Neural progenitor cell (in vitro differentiated cells): ENCODE measurements around the gene STAM. TPM values are rescaled to one million over a fixed set of nuclear protein-coding genes. Genes with fewer than 3 reads are reported as not detected.

ENCODE experiments used
- DNase-seq: peaks from one replicate; pipeline ENCODE4 v3.0.0-alpha.2; 2016; ENCODE audit warnings: low spot score
- H2AFZ ChIP-seq: fragments of 200-600 bp; sonication (generic); replicated peaks from 2 replicates; pipeline ENCODE4 v1.6.1; 2016; ENCODE audit warnings: antibody characterized with exemption
- H3F3A ChIP-seq: fragments of 200-600 bp; sonication (generic); 2 replicates; pipeline ENCODE4 v1.6.1; 2016; ENCODE audit warnings: antibody characterized with exemption, low read depth
- H3K27ac ChIP-seq: fragments of 200-600 bp; sonication (generic); 2 replicates; pipeline ENCODE4 v1.5.1; 2016; ENCODE audit warnings: mild to moderate bottlenecking
- H3K27me3 ChIP-seq: fragments of 200-600 bp; sonication (generic); 2 replicates; pipeline ENCODE4 v1.6.1; 2016; ENCODE audit warnings: mild to moderate bottlenecking, moderate library complexity
- H3K36me3 ChIP-seq: fragments of 200-600 bp; sonication (generic); 2 replicates; pipeline ENCODE4 v1.5.1; 2016
- H3K4me1 ChIP-seq: fragments of 200-600 bp; sonication (generic); 2 replicates; pipeline ENCODE4 v1.6.1; 2016; ENCODE audit warnings: mixed run types
- H3K4me2 ChIP-seq: fragments of 200-600 bp; sonication (generic); 2 replicates; pipeline ENCODE4 v1.6.1; 2016
- H3K4me3 ChIP-seq: fragments of 200-600 bp; sonication (generic); 2 replicates; pipeline ENCODE4 v1.5.1; 2016
- H3K79me2 ChIP-seq: fragments of 200-600 bp; sonication (generic); 2 replicates; pipeline ENCODE4 v1.6.1; 2016; ENCODE audit warnings: low read depth
- H3K9ac ChIP-seq: fragments of 200-600 bp; sonication (generic); 2 replicates; pipeline ENCODE4 v1.6.1; 2016
- H3K9me3 ChIP-seq: fragments of 200-600 bp; sonication (generic); 2 replicates; pipeline ENCODE4 v1.5.1; 2016; ENCODE audit warnings: low read depth
- H4K20me1 ChIP-seq: fragments of 200-600 bp; sonication (generic); 2 replicates; pipeline ENCODE4 v1.6.1; 2016; ENCODE audit warnings: low read depth
- H3K27ac Mint-ChIP-seq: 3 replicates; pipeline ENCODE4 v1.8.0; 2021; ENCODE audit warnings: mixed read lengths
- H3K27me3 Mint-ChIP-seq: 2 replicates; pipeline ENCODE4 v1.8.0; 2022; ENCODE audit warnings: low read depth, mild to moderate bottlenecking, inconsistent platforms, moderate library complexity, mixed read lengths; ENCODE audit not compliant: insufficient read depth
- H3K36me3 Mint-ChIP-seq: 3 replicates; pipeline ENCODE4 v1.8.0; 2021; ENCODE audit warnings: mixed read lengths
- H3K4me1 Mint-ChIP-seq: 3 replicates; pipeline ENCODE4 v1.8.0; 2021; ENCODE audit warnings: mixed read lengths
- H3K4me3 Mint-ChIP-seq: 3 replicates; pipeline ENCODE4 v1.8.0; 2021; ENCODE audit warnings: mild to moderate bottlenecking, moderate library complexity, mixed read lengths
- H3K9me3 Mint-ChIP-seq: 3 replicates; pipeline ENCODE4 v1.8.0; 2020; ENCODE audit warnings: mixed read lengths
- EZH2 ChIP-seq: fragments of 200-600 bp; sonication (generic); IDR thresholded peaks from 2 replicates; pipeline ENCODE4 v1.6.1; 2017; ENCODE audit warnings: antibody characterized with exemption, mild to moderate bottlenecking, moderate library complexity
- EZH2phosphoT487 ChIP-seq: fragments of 200-600 bp; sonication (generic); IDR thresholded peaks from 2 replicates; pipeline ENCODE4 v1.6.1; 2017; ENCODE audit warnings: antibody characterized with exemption
- total RNA-seq: library from RNA; depleted of rRNA; stranded (reverse); fragments of >200 nt; gene quantifications from 2 replicates; pipeline ENCODE4 v1.2.3, GENCODE V29; 2015; ENCODE audit warnings: low replicate concordance
- TF ChIP-seq, protein P1 (sequence below): fragments of 200-600 bp; sonication (generic); IDR thresholded peaks from 2 replicates; pipeline ENCODE4 v1.5.1; 2017; ENCODE audit warnings: antibody characterized with exemption, mild to moderate bottlenecking

STAM gene
- total RNA-seq, 1 donor from 2014 or later = 43.2 TPM

DNA sequence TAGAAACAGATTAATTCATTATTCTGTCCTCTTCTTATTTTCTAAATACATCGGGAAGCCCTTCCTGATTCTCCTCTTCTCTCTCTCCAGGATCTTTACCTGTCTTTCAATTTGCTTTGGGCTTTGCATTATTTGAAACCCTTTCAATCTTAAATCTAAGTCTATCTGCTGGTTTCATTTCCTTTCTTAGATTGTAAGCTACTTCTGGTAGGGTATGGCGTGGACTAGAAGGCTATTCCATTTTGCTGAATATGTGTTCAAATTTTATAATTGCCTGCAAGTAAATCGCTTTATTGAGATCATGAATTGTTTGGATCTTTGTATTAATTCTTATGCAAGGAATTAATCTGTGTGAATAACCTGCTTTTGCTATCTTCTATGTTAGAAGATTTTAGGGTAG lies 11.1 kb downstream of the STAM start:
- H3K9me3 ChIP-seq = peaks cover 6% of the 10 kb centered on the region
- peaks cover 54% of the 10 kb centered on the region for H3K9me3 Mint-ChIP-seq

DNA sequence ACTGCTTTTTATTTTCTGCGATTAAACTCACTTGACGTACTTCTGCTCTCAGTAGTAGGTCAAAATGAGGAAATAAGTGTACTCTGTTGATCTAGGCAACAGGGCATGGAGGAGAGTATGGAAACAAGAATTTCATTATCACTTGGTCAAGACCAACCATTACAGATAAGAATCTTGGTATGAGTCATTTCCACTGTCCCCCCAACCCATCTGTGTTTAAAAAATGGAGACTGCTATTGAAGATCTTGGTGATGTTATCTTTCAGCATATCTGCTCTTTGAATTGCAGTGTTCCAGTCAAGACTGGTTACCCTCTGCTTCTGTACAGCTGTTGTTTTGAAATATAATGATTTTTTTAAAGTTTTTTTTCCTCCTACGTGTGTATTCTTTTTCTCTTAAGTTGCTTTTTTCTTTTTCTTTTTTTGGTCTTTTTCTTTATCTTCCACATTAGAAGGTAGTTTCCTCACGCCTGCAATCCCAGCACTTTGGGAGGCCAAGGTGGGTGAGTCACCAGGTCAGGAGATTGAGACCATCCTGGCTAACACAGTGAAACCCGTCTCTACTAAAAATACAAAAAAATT lies 11.7 kb downstream of the STAM start:
- peaks cover 16% of the 10 kb centered on the region for H3K36me3 ChIP-seq
- H3K27me3 ChIP-seq = no peaks in the 10 kb centered on the region
- peaks cover 4% of the 10 kb centered on the region for H3K4me1 ChIP-seq
- no peak overlapping the region for H2AFZ ChIP-seq
- no peak overlapping the region for H3K27ac ChIP-seq
- peaks cover 97% of the 10 kb centered on the region for H3K79me2 ChIP-seq
- peaks cover 6% of the 10 kb centered on the region for H3K9me3 ChIP-seq
- H3K27me3 Mint-ChIP-seq = no peaks in the 10 kb centered on the region
- H3K4me3 Mint-ChIP-seq = no peak overlapping the region
- no peak overlapping the region for H3K4me3 ChIP-seq
- peaks cover 54% of the 10 kb centered on the region for H3K36me3 Mint-ChIP-seq
- H3K4me2 ChIP-seq = no peak overlapping the region
- no peaks in the 10 kb centered on the region for H3F3A ChIP-seq
- no peak overlapping the region for H3K27ac Mint-ChIP-seq
- no peak for DNase-seq
- peaks cover 6% of the 10 kb centered on the region for H4K20me1 ChIP-seq
- peaks cover 54% of the 10 kb centered on the region for H3K9me3 Mint-ChIP-seq
- peaks cover 4% of the 10 kb centered on the region for H3K4me1 Mint-ChIP-seq
- no peak overlapping the region for H3K9ac ChIP-seq
- no peak for TF ChIP-seq EZH2

More for the DNA sequence above, 11.1 kb downstream of the STAM start:
- Mint-ChIP-seq H3K4me1 (peaks cover 4% of the 10 kb centered on the region), H3K27me3 (no peaks in the 10 kb centered on the region), H3K4me3 (no peak overlapping the region), H3K27ac (no peak overlapping the region), H3K36me3 (peaks cover 59% of the 10 kb centered on the region)
- Histone ChIP-seq H3K36me3 (peaks cover 16% of the 10 kb centered on the region), H3K27ac (no peak overlapping the region), H3K4me1 (peaks cover 4% of the 10 kb centered on the region), H3K4me2 (no peak overlapping the region), H3K79me2 (peaks cover 98% of the 10 kb centered on the region), H2AFZ (no peak overlapping the region), H3K9ac (no peak overlapping the region), H4K20me1 (peaks cover 6% of the 10 kb centered on the region), H3K4me3 (no peak overlapping the region), H3F3A (no peaks in the 10 kb centered on the region), H3K27me3 (no peaks in the 10 kb centered on the region)
- DNase-seq = no peak
- TF ChIP-seq EZH2phosphoT487 (no peak), EZH2 (no peak)
- TF ChIP-seq, protein P1, sequence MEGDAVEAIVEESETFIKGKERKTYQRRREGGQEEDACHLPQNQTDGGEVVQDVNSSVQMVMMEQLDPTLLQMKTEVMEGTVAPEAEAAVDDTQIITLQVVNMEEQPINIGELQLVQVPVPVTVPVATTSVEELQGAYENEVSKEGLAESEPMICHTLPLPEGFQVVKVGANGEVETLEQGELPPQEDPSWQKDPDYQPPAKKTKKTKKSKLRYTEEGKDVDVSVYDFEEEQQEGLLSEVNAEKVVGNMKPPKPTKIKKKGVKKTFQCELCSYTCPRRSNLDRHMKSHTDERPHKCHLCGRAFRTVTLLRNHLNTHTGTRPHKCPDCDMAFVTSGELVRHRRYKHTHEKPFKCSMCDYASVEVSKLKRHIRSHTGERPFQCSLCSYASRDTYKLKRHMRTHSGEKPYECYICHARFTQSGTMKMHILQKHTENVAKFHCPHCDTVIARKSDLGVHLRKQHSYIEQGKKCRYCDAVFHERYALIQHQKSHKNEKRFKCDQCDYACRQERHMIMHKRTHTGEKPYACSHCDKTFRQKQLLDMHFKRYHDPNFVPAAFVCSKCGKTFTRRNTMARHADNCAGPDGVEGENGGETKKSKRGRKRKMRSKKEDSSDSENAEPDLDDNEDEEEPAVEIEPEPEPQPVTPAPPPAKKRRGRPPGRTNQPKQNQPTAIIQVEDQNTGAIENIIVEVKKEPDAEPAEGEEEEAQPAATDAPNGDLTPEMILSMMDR = no peak

DNA sequence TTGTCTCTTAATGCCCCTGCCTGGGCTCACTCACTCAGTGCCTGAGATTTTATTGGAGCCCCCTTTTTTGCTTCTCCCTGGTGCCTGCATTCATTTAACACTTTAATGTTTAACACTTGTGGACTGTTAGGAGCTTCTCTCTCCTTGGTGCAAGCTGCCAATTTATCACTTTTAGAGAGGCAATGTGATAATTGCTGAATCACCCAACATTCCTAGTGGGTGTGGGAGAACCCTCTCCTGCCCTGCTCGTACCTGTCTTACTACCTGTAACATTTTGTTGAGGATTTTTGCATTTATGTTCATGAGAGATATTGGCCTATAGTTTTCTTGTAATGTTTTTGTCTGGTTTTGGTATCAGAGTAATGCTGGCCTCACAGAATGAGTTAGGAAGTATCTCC lies 13.2 kb downstream of the STAM start:
- Histone ChIP-seq H3K9ac (no peak overlapping the region), H3K4me1 (no peaks in the 10 kb centered on the region), H3K4me3 (no peak overlapping the region), H4K20me1 (peaks cover 3% of the 10 kb centered on the region), H3K36me3 (peaks cover 15% of the 10 kb centered on the region), H3K4me2 (no peak overlapping the region), H2AFZ (no peak overlapping the region), H3K79me2 (peaks cover 88% of the 10 kb centered on the region), H3K9me3 (peaks cover 6% of the 10 kb centered on the region), H3F3A (no peaks in the 10 kb centered on the region), H3K27me3 (no peaks in the 10 kb centered on the region), H3K27ac (no peak overlapping the region)
- H3K36me3 Mint-ChIP-seq = peaks cover 44% of the 10 kb centered on the region
- peaks cover 45% of the 10 kb centered on the region for H3K9me3 Mint-ChIP-seq
- TF ChIP-seq, protein P1 = no peak
- TF ChIP-seq EZH2 (no peak), EZH2phosphoT487 (no peak)
- no peaks in the 10 kb centered on the region for H3K4me1 Mint-ChIP-seq
- H3K27me3 Mint-ChIP-seq = no peaks in the 10 kb centered on the region
- no peak overlapping the region for H3K4me3 Mint-ChIP-seq
- DNase-seq = no peak
- no peak overlapping the region for H3K27ac Mint-ChIP-seq

DNA sequence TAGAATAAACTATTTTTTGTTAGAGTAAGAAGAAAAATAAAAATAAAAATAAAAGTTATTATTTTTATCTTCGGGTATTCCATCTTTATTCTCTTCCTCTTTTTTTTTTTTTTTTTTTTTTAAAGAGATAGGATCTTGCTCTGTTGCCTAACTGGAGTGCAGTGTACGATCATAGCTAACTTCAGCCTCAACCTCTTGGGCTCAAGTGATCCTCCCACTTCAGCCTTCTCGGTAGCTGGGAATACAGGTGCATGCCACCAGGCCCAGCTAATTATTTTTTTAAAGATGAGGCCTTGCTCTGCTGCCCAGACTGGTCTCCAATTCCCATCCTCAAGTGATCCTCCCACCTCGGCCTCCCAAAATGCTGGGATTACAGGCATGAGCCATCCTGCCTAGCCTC lies 15.4 kb downstream of the STAM start:
- H3K9ac ChIP-seq = no peak overlapping the region
- no peak overlapping the region for H3K4me2 ChIP-seq
- no peak overlapping the region for H3K4me3 ChIP-seq
- TF ChIP-seq, protein P1 = no peak
- TF ChIP-seq EZH2 (no peak), EZH2phosphoT487 (no peak)
- Mint-ChIP-seq H3K27me3 (no peaks in the 10 kb centered on the region), H3K27ac (no peak overlapping the region), H3K9me3 (peaks cover 31% of the 10 kb centered on the region), H3K4me3 (no peak overlapping the region), H3K4me1 (no peaks in the 10 kb centered on the region), H3K36me3 (peaks cover 35% of the 10 kb centered on the region)
- H3K9me3 ChIP-seq = no peaks in the 10 kb centered on the region
- no peaks in the 10 kb centered on the region for H3K27me3 ChIP-seq
- no peak overlapping the region for H2AFZ ChIP-seq
- H3K79me2 ChIP-seq = peaks cover 85% of the 10 kb centered on the region
- no peak for DNase-seq
- H4K20me1 ChIP-seq = peaks cover 9% of the 10 kb centered on the region
- no peaks in the 10 kb centered on the region for H3F3A ChIP-seq
- H3K4me1 ChIP-seq = no peaks in the 10 kb centered on the region
- H3K36me3 ChIP-seq = no peaks in the 10 kb centered on the region
- H3K27ac ChIP-seq = no peak overlapping the region
